Gastroesophageal sphincter (tissue), 4 donors: ENCODE results near the gene TBC1D10B. TPM values are rescaled to one million over a fixed set of nuclear protein-coding genes. Genes with fewer than 3 reads are reported as not detected.

ENCODE experiments used
- ATAC-seq: fragments of 150-250 bp; one replicate; pipeline ENCODE4 v1.9.1; 2016; ENCODE audit warnings: mild to moderate bottlenecking, moderate library complexity
- H3K27ac ChIP-seq, 4 donors: fragments of 200-600 bp; sonication (generic) in 3 of 4; 1 replicate in 3 of 4; 2 replicates in 1 of 4; pipeline ENCODE4 v1.5.1; 2016 to 2019
- H3K27me3 ChIP-seq: fragments of 200-600 bp; sonication (generic); one replicate; pipeline ENCODE4 v1.5.1; 2019
- H3K36me3 ChIP-seq, 2 donors: fragments of 200-600 bp; sonication (generic); one replicate each; pipeline ENCODE4 v1.5.1; 2019; ENCODE audit warnings: control low read depth in 1 of 2
- H3K4me1 ChIP-seq, 3 donors: fragments of 200-600 bp; sonication (generic); 1 replicate in 2 of 3; 2 replicates in 1 of 3; pipeline ENCODE4 v1.5.1; 2016 to 2019; ENCODE audit warnings: control low read depth in 2 of 3
- H3K4me3 ChIP-seq, 2 donors: fragments of 200-600 bp; sonication (generic); one replicate each; pipeline ENCODE4 v1.5.1; 2019; ENCODE audit warnings: mild to moderate bottlenecking in 1 of 2, moderate library complexity in 1 of 2
- H3K9me3 ChIP-seq, 3 donors: fragments of 200-600 bp; sonication (generic); one replicate each; pipeline ENCODE4 v1.5.1; 2017 to 2019; ENCODE audit warnings: control low read depth in 2 of 3
- CTCF ChIP-seq, 4 experiments: fragments of 200-600 bp in 2 of 4; fragments of 450-650 bp in 2 of 4; sonication (generic) in 1 of 4; IDR thresholded peaks; one replicate each; pipeline ENCODE4 v1.5.1; 2017 to 2019; ENCODE audit warnings: antibody characterized with exemption in 4 of 4, mild to moderate bottlenecking in 2 of 4, moderate library complexity in 2 of 4
- EP300 ChIP-seq: sonication (generic); formaldehyde crosslinking; IDR thresholded peaks from one replicate; pipeline ENCODE4 v1.6.1; 2017; ENCODE audit warnings: antibody characterized with exemption, mild to moderate bottlenecking
- POLR2A ChIP-seq, 2 donors: fragments of 450-650 bp; IDR thresholded peaks; one replicate each; pipeline ENCODE4 v1.6.1; 2017; ENCODE audit warnings: antibody characterized with exemption in 2 of 2, mild to moderate bottlenecking in 2 of 2, moderate library complexity in 1 of 2
- POLR2AphosphoS5 ChIP-seq: sonication (generic); formaldehyde crosslinking; IDR thresholded peaks from one replicate; pipeline ENCODE4 v1.6.1; 2017; ENCODE audit warnings: antibody characterized with exemption
- WGBS, 2 donors: methylation state at CpG; one replicate each; pipeline ENCODE4 v1.1.5; 2018; ENCODE audit warnings: low coverage in 1 of 2; 5-methylcytosine and 5-hydroxymethylcytosine counted together
- total RNA-seq, 4 donors: library from RNA; depleted of rRNA; stranded (reverse); fragments of >200 nt; gene quantifications; one replicate each; pipeline ENCODE4 v1.1.0, GENCODE V29; 2016

Gene TBC1D10B
- total RNA-seq, 4 donors from 2014 or later = 17.1 to 40.9 (median 20.4) TPM

- H3K36me3 ChIP-seq = no peaks in the 10 kb centered on the region
- no peak overlapping the region for H3K4me3 ChIP-seq
- TF ChIP-seq EP300 (no peak), CTCF (IDR thresholded peaks at IDR 0.05) (no peak), POLR2A (IDR thresholded peaks at IDR 0.05) (no peak), POLR2AphosphoS5 (no peak)
- H3K27ac ChIP-seq = peak overlapping the region in 3 of 4 donors; percentile 98 to 100 (median 100)
- H3K27me3 ChIP-seq = no peaks in the 10 kb centered on the region
- H3K4me1 ChIP-seq = peaks cover 0 to 36% (median 10%) of the 10 kb centered on the region in 3 donors
- no peaks in the 10 kb centered on the region for H3K9me3 ChIP-seq
- no CpG with 5 or more reads among the region's 8 CpGs for WGBS, 2 donors
- ATAC-seq = no peak
These were observed 6.2 kb upstream of the TBC1D10B start for GRCh38 chr16:30376461-30376902.

- no peak for ATAC-seq
- no peak for TF ChIP-seq CTCF (IDR thresholded peaks at IDR 0.05)
- TF ChIP-seq POLR2A (IDR thresholded peaks at IDR 0.05) = no peak
- Histone ChIP-seq H3K27me3 (no peaks in the 10 kb centered on the region), H3K4me1 (peaks cover 0 to 41% (median 15%) of the 10 kb centered on the region in 3 donors), H3K4me3 (no peak overlapping the region), H3K36me3 (no peaks in the 10 kb centered on the region), H3K9me3 (no peaks in the 10 kb centered on the region), H3K27ac (peak overlapping the region in 2 of 4 donors; percentile 12 to 100)
- 70 to 90% methylated on average over 2 of the region's 8 CpGs for WGBS, 2 donors
These were observed 5.6 kb upstream of the TBC1D10B start for GRCh38 chr16:30375864-30376263.

DNA sequence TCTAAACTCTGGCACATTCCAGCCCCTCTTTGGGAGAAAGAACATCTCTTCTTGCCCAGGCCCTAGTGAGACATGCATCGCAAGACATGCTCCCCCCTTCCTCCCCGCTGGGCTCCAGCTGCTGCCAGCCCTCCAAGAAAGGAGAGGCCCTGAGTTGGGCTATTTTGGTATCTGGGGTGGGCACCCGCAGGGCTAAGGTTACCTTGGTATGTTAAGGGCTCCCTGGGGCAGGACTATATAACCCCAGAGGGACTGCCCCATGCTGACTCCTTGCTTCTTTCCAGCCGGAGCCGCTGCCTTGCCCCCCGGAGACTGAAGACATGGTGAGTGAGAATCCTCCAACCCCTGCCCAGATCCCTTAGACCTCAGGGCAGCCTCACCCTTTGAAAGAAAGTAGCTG lies 4.2 kb upstream of the TBC1D10B start, which contains the start of gene MYL11:
MYL11 (plus strand) TSS at position 265 of the 400 bp plus-strand sequence; CDS start at position 321, 56 bp downstream.
- no peak for TF ChIP-seq EP300
- no peak for TF ChIP-seq CTCF (IDR thresholded peaks at IDR 0.05)
- TF ChIP-seq POLR2AphosphoS5 = no peak
- TF ChIP-seq POLR2A (IDR thresholded peaks at IDR 0.05) = no peak
- Histone ChIP-seq H3K9me3 (no peaks in the 10 kb centered on the region), H3K4me3 (no peak within 1 kb of the TSS), H3K36me3 (no peaks in the 10 kb centered on the region), H3K4me1 (peaks cover 0 to 32% (median 15%) of the 10 kb centered on the region in 3 donors), H3K27ac (no peak within 1 kb of the TSS), H3K27me3 (no peaks in the 10 kb centered on the region)
- no CpG with 5 or more reads among the region's 6 CpGs for WGBS, 2 donors
- no peak for ATAC-seq

DNA sequence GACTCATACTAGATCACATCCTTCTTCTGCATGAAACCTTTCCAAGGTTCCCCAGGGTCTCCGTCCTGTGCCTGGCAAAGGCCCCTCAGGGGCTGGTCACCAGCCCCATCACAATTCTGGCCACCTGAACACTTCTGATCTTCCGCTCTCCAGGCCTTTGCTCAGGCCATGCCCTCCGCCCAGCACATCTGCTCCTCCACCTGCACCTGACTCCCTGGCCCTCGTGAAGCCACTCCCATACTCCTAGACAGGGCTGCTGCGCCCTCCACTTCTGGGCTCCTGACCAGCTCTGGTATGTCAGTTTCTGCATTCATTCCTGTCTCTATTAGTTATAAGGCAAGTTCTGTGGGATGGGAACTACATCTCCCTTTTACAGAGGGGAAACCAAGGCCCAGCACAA lies 2.4 kb upstream of the TBC1D10B start:
- Histone ChIP-seq H3K36me3 (no peaks in the 10 kb centered on the region), H3K9me3 (no peaks in the 10 kb centered on the region), H3K27me3 (no peaks in the 10 kb centered on the region), H3K4me1 (peaks cover 0 to 40% (median 15%) of the 10 kb centered on the region in 3 donors), H3K27ac (no peak overlapping the region), H3K4me3 (no peak overlapping the region)
- 86 to 87% methylated on average over 1 to 5 of the region's 5 CpGs for WGBS, 2 donors
- TF ChIP-seq POLR2AphosphoS5 = no peak
- TF ChIP-seq EP300 = no peak
- no peak for TF ChIP-seq POLR2A (IDR thresholded peaks at IDR 0.05)
- TF ChIP-seq CTCF (IDR thresholded peaks at IDR 0.05) = no peak
- no peak for ATAC-seq

GRCh38 chr16:30372038-30372712 lies 1.9 kb upstream of the TBC1D10B start:
- peak overlapping the region in 2 of 4 donors; percentile 86 to 91 for H3K27ac ChIP-seq
- H3K36me3 ChIP-seq = no peaks in the 10 kb centered on the region
- H3K27me3 ChIP-seq = no peaks in the 10 kb centered on the region
- 66% methylated on average over 6 of the region's 6 CpGs; no CpG with 5 or more reads in 1 of the 2 donors for WGBS, 2 donors
- ATAC-seq = no peak
- no peak overlapping the region for H3K4me3 ChIP-seq
- no peak for TF ChIP-seq POLR2A (IDR thresholded peaks at IDR 0.05)
- H3K9me3 ChIP-seq = no peaks in the 10 kb centered on the region
- H3K4me1 ChIP-seq = peaks cover 0 to 40% (median 20%) of the 10 kb centered on the region in 3 donors
